HUES6 (cell line): Measurements from ENCODE around the gene SINHCAF.
"Not testable (repeated sequence)": the region's sequence is repeated elsewhere in the genome, so short reads cannot be mapped to it uniquely, and the experiment has no call there.

Source experiments
- H3K27ac ChIP-seq: 2 replicates; pipeline ENCODE4 v1.7.0; 2013; ENCODE audit warnings: low read depth, mild to moderate bottlenecking, low read length, inconsistent platforms
- H3K27me3 ChIP-seq: 2 replicates; pipeline ENCODE4 v1.6.1; 2013; ENCODE audit warnings: low read length; ENCODE audit not compliant: control insufficient read depth, insufficient read depth
- H3K36me3 ChIP-seq: 2 replicates; pipeline ENCODE4 v1.6.1; 2013; ENCODE audit warnings: low read length; ENCODE audit not compliant: control insufficient read depth, insufficient read depth
- H3K4me1 ChIP-seq: 2 replicates; pipeline ENCODE4 v1.6.1; 2013; ENCODE audit warnings: low read length; ENCODE audit not compliant: control insufficient read depth, insufficient read depth
- H3K4me3 ChIP-seq: 2 replicates; pipeline ENCODE4 v1.5.1; 2013; ENCODE audit warnings: low read depth, low read length
- H3K9ac ChIP-seq: one replicate; pipeline ENCODE4 v1.6.1; 2013; ENCODE audit warnings: mild to moderate bottlenecking, low read length
- H3K9me3 ChIP-seq: 2 replicates; pipeline ENCODE4 v1.6.1; 2013; ENCODE audit warnings: low read depth, low read length; ENCODE audit not compliant: control insufficient read depth, insufficient read depth

Gene SINHCAF

DNA sequence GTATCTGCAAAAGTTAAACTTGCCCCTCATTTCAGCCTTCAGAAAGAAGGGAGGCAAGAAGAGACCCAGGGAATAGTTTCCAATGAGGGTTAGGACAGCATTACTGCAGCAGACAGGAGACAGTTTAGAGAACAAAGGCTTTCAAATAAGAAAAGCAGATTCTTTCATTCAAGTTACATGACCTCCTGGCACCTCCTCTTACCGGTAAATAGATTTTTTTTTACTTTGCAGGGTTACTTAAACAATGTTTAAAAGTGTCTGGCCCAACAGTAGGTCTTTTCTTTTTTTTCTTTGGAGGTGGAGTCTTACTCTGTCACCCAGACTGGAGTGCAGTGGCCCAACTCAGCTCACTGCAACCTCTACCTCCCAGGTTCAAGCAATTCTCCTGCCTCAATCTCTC lies 47.1 kb downstream of the SINHCAF start:
- Histone ChIP-seq H3K36me3 (peaks cover 61% of the 10 kb centered on the region), H3K4me3 (no peak overlapping the region), H3K9ac (no peak overlapping the region), H3K27me3 (no peaks in the 10 kb centered on the region), H3K4me1 (no peaks in the 10 kb centered on the region; the same call in 1 of the 2 replicates), H3K27ac (no peak overlapping the region), H3K9me3 (no peaks in the 10 kb centered on the region)

- no peaks in the 10 kb centered on the region for H3K9me3 ChIP-seq
- H3K4me3 ChIP-seq, result no peak overlapping the region
- no peak overlapping the region for H3K27ac ChIP-seq
- H3K27me3 ChIP-seq, result no peaks in the 10 kb centered on the region
- H3K9ac ChIP-seq, result no peak overlapping the region
- peaks cover 57% of the 10 kb centered on the region for H3K36me3 ChIP-seq
- no peaks in the 10 kb centered on the region; the same call in 1 of the 2 replicates for H3K4me1 ChIP-seq
Measured at GRCh38 chr12:31278424-31278823, 47.5 kb downstream of the SINHCAF start.

GRCh38 chr12:31277081-31277480 lies 48.9 kb downstream of the SINHCAF start:
- Histone ChIP-seq H3K4me1 (no peaks in the 10 kb centered on the region; the same call in 1 of the 2 replicates), H3K36me3 (peaks cover 45% of the 10 kb centered on the region), H3K4me3 (no peak overlapping the region), H3K27me3 (no peaks in the 10 kb centered on the region), H3K27ac (no peak overlapping the region), H3K9ac (no peak overlapping the region), H3K9me3 (no peaks in the 10 kb centered on the region)

GRCh38 chr12:31275491-31275890 lies 50.5 kb downstream of the SINHCAF start:
- Histone ChIP-seq H3K4me1 (no peaks in the 10 kb centered on the region; the same call in 1 of the 2 replicates), H3K9me3 (no peaks in the 10 kb centered on the region), H3K27me3 (no peaks in the 10 kb centered on the region), H3K9ac (no peak overlapping the region), H3K27ac (no peak overlapping the region), H3K36me3 (peaks cover 44% of the 10 kb centered on the region), H3K4me3 (no peak overlapping the region)

- Histone ChIP-seq H3K4me3 (no peak overlapping the region), H3K9me3 (no peaks in the 10 kb centered on the region), H3K27ac (no peak overlapping the region), H3K4me1 (peaks cover 3% of the 10 kb centered on the region; the same call in 1 of the 2 replicates), H3K27me3 (no peaks in the 10 kb centered on the region), H3K9ac (no peak overlapping the region), H3K36me3 (peaks cover 37% of the 10 kb centered on the region)
Measured at GRCh38 chr12:31274520-31275300, 51.2 kb downstream of the SINHCAF start.

DNA sequence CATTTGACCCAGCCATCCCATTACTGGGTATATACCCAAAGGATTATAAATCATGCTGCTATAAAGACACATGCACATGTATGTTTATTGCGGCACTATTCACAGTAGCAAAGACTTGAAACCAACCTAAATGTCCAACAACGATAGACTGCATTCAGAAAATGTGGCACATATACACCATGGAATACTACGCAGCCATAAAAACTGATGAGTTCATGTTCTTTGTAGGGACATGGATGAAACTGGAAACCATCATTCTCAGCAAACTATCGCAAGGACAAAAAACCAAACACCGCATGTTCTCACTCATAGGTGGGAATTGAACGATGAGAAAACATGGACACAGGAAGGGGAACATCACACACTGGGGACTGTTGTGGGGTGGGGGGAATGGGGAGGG lies 52.2 kb downstream of the SINHCAF start:
- H3K4me3 ChIP-seq, result not testable (repeated sequence)

DNA sequence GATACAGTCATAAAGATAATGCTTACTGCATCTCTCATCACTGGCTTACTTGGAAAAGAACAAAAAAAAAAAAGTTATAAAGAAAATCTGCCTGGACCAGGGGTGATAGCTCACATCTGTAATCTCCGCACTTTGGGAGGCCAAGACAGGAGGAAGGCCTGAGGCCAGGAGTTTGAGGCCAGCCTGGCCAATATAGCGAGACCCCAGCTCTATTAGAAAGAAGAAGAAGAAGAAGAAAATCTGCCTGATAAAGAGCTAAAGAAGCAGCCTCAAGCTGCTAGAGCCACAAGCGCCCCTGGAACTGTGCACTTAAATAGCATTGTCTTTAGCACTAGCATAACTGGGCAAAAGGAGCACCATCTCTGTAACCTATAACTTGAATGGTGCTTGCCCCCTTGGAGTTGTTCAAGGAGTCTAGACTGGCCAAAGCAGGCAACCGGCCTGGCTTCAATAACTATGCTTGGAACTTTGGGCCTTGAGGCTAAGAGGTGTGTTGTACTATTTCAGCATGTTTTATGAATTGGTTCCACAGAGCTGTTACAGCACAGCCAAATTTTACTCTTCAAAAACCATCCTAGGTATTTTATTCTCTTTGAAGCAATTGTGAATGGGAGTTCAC lies 53.2 kb downstream of the SINHCAF start:
- no peak overlapping the region for H3K9ac ChIP-seq
- H3K4me1 ChIP-seq, result peaks cover 3% of the 10 kb centered on the region; the same call in 1 of the 2 replicates
- H3K27me3 ChIP-seq, result no peaks in the 10 kb centered on the region
- H3K36me3 ChIP-seq, result peaks cover 25% of the 10 kb centered on the region
- H3K4me3 ChIP-seq, result no peak overlapping the region
- H3K27ac ChIP-seq, result no peak overlapping the region
- H3K9me3 ChIP-seq, result no peaks in the 10 kb centered on the region

More for the DNA sequence above, 52.2 kb downstream of the SINHCAF start:
- not testable (repeated sequence) for H3K27me3 ChIP-seq, H3K4me1 ChIP-seq, H3K9me3 ChIP-seq, H3K9ac ChIP-seq, H3K27ac ChIP-seq
- peaks cover 29% of the 10 kb centered on the region for H3K36me3 ChIP-seq

GRCh38 chr12:31267966-31268365 lies 58.0 kb downstream of the SINHCAF start:
- H3K36me3 ChIP-seq, result no peaks in the 10 kb centered on the region
- no peak overlapping the region for H3K4me3 ChIP-seq
- no peak overlapping the region for H3K9ac ChIP-seq
- no peaks in the 10 kb centered on the region for H3K27me3 ChIP-seq
- no peak overlapping the region for H3K27ac ChIP-seq
- peaks cover 5% of the 10 kb centered on the region for H3K4me1 ChIP-seq
- H3K9me3 ChIP-seq, result no peaks in the 10 kb centered on the region

DNA sequence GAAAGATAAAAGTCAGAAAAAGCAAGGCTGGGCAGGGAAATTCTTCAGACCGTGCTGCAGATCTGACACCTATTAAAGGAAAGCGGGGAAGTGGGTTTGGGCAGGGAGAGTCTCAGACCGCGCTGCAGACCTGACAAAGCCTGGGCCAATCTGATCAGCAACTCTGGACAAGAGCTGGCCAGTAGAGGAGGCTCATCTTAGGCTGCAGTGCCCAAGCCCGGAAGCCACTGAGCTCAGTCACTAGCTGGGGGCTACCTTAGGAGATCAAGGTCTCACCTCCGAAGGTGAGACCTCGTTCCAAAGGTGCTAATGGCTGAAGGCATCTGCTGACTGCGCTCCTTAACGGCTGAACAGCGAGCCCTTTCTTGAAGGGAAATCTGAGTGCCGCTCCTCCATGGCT lies 60.2 kb downstream of the SINHCAF start:
- Histone ChIP-seq H3K27me3 (no peaks in the 10 kb centered on the region), H3K4me3 (no peak overlapping the region), H3K4me1 (peaks cover 10% of the 10 kb centered on the region), H3K27ac (no peak overlapping the region), H3K36me3 (no peaks in the 10 kb centered on the region), H3K9me3 (no peaks in the 10 kb centered on the region), H3K9ac (no peak overlapping the region)

DNA sequence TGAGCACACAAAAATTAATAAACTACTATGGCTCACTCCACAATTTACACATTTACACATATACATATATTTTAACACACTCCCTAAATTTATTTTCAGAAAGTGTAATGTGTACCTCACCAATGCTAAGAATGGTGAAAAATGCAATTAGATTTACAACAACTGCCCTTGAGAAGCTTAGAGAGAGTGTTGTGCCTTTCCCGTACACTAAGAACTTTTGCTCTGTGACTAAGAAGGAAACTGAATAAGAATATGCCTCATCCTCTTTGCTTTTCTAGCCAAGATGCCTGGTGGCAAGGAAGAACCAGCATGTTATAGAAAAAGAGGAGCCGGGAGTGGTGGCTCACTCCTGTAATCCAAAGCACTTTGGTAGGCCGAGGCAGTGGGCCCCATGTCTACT lies 62.3 kb downstream of the SINHCAF start:
- Histone ChIP-seq H3K4me3 (no peak overlapping the region), H3K9me3 (no peaks in the 10 kb centered on the region), H3K27me3 (no peaks in the 10 kb centered on the region), H3K36me3 (no peaks in the 10 kb centered on the region), H3K27ac (no peak overlapping the region), H3K9ac (no peak overlapping the region), H3K4me1 (peaks cover 21% of the 10 kb centered on the region)

- Histone ChIP-seq H3K9me3 (no peaks in the 10 kb centered on the region), H3K9ac (no peak overlapping the region)
Measured at GRCh38 chr12:31261744-31262143, 64.2 kb downstream of the SINHCAF start.

More at GRCh38 chr12:31261744-31262143, 64.2 kb downstream of the SINHCAF start:
- Histone ChIP-seq H3K4me3 (no peak overlapping the region), H3K27me3 (no peaks in the 10 kb centered on the region), H3K27ac (no peak overlapping the region), H3K36me3 (no peaks in the 10 kb centered on the region), H3K4me1 (peaks cover 21% of the 10 kb centered on the region)
